OCI-LY1 (cell line): ENCODE results near the gene MBNL1.

Experiments
- H2AFZ ChIP-seq: fragments of 200-600 bp; sonication (generic), shearing (Covaris generic); 2 replicates; pipeline ENCODE4 v1.6.0; 2014; ENCODE audit warnings: antibody characterized with exemption, mild to moderate bottlenecking, low read length
- H3F3A ChIP-seq: fragments of 200-600 bp; sonication (generic), shearing (Covaris generic); 2 replicates; pipeline ENCODE4 v1.6.0; 2014; ENCODE audit warnings: mild to moderate bottlenecking, antibody characterized with exemption, low read length, moderate library complexity; ENCODE audit not compliant: insufficient read depth
- H3K27ac ChIP-seq: fragments of 200-600 bp; sonication (generic); 2 replicates; pipeline ENCODE4 v1.5.1; 2014; ENCODE audit warnings: low read length, mixed run types, mild to moderate bottlenecking, low read depth; ENCODE audit not compliant: poor library complexity, severe bottlenecking
- H3K27me3 ChIP-seq: fragments of 200-600 bp; sonication (generic); 2 replicates; pipeline ENCODE4 v1.6.0; 2014; ENCODE audit warnings: antibody characterized with exemption, mild to moderate bottlenecking, low read length, moderate library complexity; ENCODE audit not compliant: insufficient read depth
- H3K36me3 ChIP-seq: fragments of 200-600 bp; sonication (generic); 2 replicates; pipeline ENCODE4 v1.6.1; 2014; ENCODE audit warnings: mild to moderate bottlenecking, antibody characterized with exemption, low read length, moderate library complexity, mixed read lengths; ENCODE audit not compliant: insufficient read depth
- H3K4me1 ChIP-seq: fragments of 200-600 bp; sonication (generic); 2 replicates; pipeline ENCODE4 v1.5.1; 2014; ENCODE audit warnings: mild to moderate bottlenecking, low read length, moderate library complexity; ENCODE audit not compliant: insufficient read depth, severe bottlenecking
- H3K4me2 ChIP-seq: fragments of 200-600 bp; sonication (generic), shearing (Covaris generic); 2 replicates; pipeline ENCODE4 v1.6.1; 2014; ENCODE audit warnings: low read length
- H3K4me3 ChIP-seq: fragments of 200-600 bp; sonication (generic); 2 replicates; pipeline ENCODE4 v1.5.1; 2014; ENCODE audit warnings: low read length, low read depth, mild to moderate bottlenecking, mixed read lengths; ENCODE audit not compliant: poor library complexity, severe bottlenecking
- H3K79me2 ChIP-seq: fragments of 200-600 bp; shearing (Covaris generic); 2 replicates; pipeline ENCODE4 v1.6.1; 2016; ENCODE audit warnings: mixed run types, low read length, mixed read lengths; ENCODE audit not compliant: insufficient read depth
- H3K9ac ChIP-seq: fragments of 200-600 bp; sonication (generic), shearing (Covaris generic); 2 replicates; pipeline ENCODE4 v1.6.1; 2014; ENCODE audit warnings: mild to moderate bottlenecking, low read length, mixed read lengths
- H3K9me2 ChIP-seq: fragments of 200-600 bp; sonication (generic), shearing (Covaris generic); 2 replicates; pipeline ENCODE4 v1.6.1; 2014; ENCODE audit warnings: low read depth, mild to moderate bottlenecking, low read length, mixed read lengths
- H3K9me3 ChIP-seq: fragments of 200-600 bp; shearing (Covaris generic); 2 replicates; pipeline ENCODE4 v1.6.1; 2014; ENCODE audit warnings: low read length, mixed read lengths
- H4K20me1 ChIP-seq: fragments of 200-600 bp; sonication (generic), shearing (Covaris generic); 2 replicates; pipeline ENCODE4 v1.6.0; 2016; ENCODE audit warnings: mild to moderate bottlenecking, low read length; ENCODE audit not compliant: insufficient read depth
- EZH2 ChIP-seq: fragments of 200-600 bp; sonication (generic), shearing (Covaris generic); IDR thresholded peaks from 2 replicates; pipeline ENCODE4 v1.8.0; 2017; ENCODE audit warnings: borderline replicate concordance, mixed run types, mild to moderate bottlenecking, antibody characterized with exemption, low read length, moderate library complexity, mixed read lengths
- TF ChIP-seq, protein P1 (sequence below): fragments of 200-600 bp; sonication (generic), shearing (Covaris generic); IDR thresholded peaks from 2 replicates; pipeline ENCODE4 v1.5.1; 2017; ENCODE audit warnings: mild to moderate bottlenecking, antibody characterized with exemption, low read length, moderate library complexity, mixed read lengths

Gene MBNL1

DNA sequence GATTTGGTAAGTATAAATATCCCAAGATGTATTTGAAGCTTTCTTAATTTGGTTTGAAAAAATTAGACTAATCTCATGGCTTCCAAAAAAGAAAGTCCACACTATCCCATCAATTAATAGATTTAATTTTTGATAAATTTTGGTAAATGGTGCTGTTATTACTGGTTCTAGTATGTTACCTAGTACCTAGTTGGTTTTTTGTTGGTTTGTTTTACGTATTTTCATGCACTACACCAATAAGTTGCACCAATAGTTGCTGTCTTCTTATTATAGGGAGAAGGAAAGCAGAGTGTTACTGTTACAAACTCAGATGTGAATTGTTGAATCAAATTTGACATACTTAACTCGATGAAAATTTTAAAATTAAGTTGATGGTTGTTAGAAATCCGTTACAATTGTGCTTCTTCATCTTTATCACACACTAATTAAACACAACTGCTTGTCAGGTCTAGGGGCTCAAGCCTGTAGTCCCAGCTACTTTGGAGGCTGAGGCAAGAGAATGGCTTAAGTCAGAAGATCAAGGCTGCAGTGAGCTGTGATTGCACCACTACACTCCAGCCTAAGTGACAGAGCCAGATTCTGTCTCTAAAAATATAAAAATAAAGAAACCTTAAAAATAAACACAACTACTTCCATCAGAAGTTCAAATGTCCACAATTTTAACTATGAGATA lies 23.1 kb upstream of the MBNL1 start:
- Histone ChIP-seq H3F3A (peaks cover 11% of the 10 kb centered on the region), H2AFZ (no peak overlapping the region; the same call in 1 of the 2 replicates), H4K20me1 (no peaks in the 10 kb centered on the region), H3K9ac (peak overlapping the region; percentile 74), H3K9me3 (peaks cover 3% of the 10 kb centered on the region; the same call in 1 of the 2 replicates), H3K4me1 (peaks cover 60% of the 10 kb centered on the region), H3K4me2 (peak overlapping the region; percentile 75), H3K4me3 (peak overlapping the region; percentile 63), H3K9me2 (no peaks in the 10 kb centered on the region), H3K27me3 (no peaks in the 10 kb centered on the region), H3K36me3 (no peaks in the 10 kb centered on the region), H3K79me2 (peaks cover 42% of the 10 kb centered on the region), H3K27ac (peak overlapping the region; percentile 86)
- TF ChIP-seq EZH2, result no peak
- TF ChIP-seq, protein P1, sequence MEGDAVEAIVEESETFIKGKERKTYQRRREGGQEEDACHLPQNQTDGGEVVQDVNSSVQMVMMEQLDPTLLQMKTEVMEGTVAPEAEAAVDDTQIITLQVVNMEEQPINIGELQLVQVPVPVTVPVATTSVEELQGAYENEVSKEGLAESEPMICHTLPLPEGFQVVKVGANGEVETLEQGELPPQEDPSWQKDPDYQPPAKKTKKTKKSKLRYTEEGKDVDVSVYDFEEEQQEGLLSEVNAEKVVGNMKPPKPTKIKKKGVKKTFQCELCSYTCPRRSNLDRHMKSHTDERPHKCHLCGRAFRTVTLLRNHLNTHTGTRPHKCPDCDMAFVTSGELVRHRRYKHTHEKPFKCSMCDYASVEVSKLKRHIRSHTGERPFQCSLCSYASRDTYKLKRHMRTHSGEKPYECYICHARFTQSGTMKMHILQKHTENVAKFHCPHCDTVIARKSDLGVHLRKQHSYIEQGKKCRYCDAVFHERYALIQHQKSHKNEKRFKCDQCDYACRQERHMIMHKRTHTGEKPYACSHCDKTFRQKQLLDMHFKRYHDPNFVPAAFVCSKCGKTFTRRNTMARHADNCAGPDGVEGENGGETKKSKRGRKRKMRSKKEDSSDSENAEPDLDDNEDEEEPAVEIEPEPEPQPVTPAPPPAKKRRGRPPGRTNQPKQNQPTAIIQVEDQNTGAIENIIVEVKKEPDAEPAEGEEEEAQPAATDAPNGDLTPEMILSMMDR, result no peak

DNA sequence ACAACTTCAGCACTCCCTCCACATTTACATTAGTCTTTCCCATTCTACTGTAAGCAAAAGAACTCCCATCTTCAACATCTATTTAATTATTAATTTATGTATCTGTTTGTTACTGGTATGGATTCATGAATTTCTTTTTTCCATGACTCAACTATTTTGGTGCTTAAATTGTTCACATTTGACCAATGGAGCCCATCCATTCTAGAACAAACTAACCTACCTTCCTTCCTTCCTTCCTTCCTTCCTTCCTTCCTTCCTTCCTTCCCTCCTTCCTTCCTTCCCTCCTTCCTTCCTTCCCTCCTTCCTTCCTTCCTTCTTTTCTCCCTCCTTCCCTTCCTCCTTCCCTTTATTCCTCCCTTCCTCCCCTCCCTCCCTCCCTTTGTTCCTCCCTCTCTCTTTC lies 16.8 kb upstream of the MBNL1 start:
- no peak overlapping the region for H3K4me2 ChIP-seq
- no peaks in the 10 kb centered on the region for H3K27me3 ChIP-seq
- H3K9me3 ChIP-seq, result peaks cover 10% of the 10 kb centered on the region
- H4K20me1 ChIP-seq, result no peaks in the 10 kb centered on the region
- H3K36me3 ChIP-seq, result peaks cover 9% of the 10 kb centered on the region
- no peak overlapping the region for H3K4me3 ChIP-seq
- no peak overlapping the region for H3K9ac ChIP-seq
- peaks cover 56% of the 10 kb centered on the region for H3K4me1 ChIP-seq
- TF ChIP-seq EZH2, result no peak
- TF ChIP-seq, protein P1, result no peak
- no peak overlapping the region for H2AFZ ChIP-seq
- H3K27ac ChIP-seq, result no peak overlapping the region
- H3F3A ChIP-seq, result peaks cover 3% of the 10 kb centered on the region; the same call in 1 of the 2 replicates
- no peaks in the 10 kb centered on the region for H3K9me2 ChIP-seq
- peaks cover 68% of the 10 kb centered on the region for H3K79me2 ChIP-seq

DNA sequence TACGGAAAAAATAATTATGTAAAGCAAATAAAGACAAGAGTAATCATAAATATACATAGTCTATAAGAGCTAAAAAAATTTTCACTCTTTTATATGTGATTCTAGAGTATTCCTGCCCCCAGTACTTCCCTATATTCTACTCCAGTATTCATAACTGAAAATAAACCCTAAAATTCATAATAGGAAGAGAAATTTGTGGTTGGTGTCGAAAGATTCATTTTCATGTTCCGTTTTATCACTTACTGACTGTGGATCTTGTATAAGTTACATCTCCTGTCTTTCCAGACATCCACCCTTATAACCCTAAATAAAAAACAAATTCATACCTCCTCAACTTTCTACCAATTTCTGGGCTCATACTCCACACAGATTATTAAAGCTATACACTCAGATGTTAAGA lies 16.0 kb upstream of the MBNL1 start:
- no peaks in the 10 kb centered on the region for H4K20me1 ChIP-seq
- peaks cover 9% of the 10 kb centered on the region for H3K36me3 ChIP-seq
- TF ChIP-seq EZH2, result no peak
- TF ChIP-seq, protein P1, result no peak
- no peak overlapping the region for H3K4me3 ChIP-seq
- peaks cover 64% of the 10 kb centered on the region for H3K4me1 ChIP-seq
- peaks cover 60% of the 10 kb centered on the region for H3K79me2 ChIP-seq
- H3K9me3 ChIP-seq, result peaks cover 10% of the 10 kb centered on the region
- H2AFZ ChIP-seq, result no peak overlapping the region
- H3K4me2 ChIP-seq, result peak overlapping the region; percentile 3; the same call in 1 of the 2 replicates
- peaks cover 2% of the 10 kb centered on the region; the same call in 1 of the 2 replicates for H3F3A ChIP-seq
- H3K27me3 ChIP-seq, result no peaks in the 10 kb centered on the region
- peak overlapping the region; percentile 90 for H3K27ac ChIP-seq
- H3K9me2 ChIP-seq, result no peaks in the 10 kb centered on the region
- no peak overlapping the region for H3K9ac ChIP-seq
